ENCODE measurements around the gene KLF2. TPM values are rescaled to one million over a fixed set of nuclear protein-coding genes. Genes with fewer than 3 reads are reported as not detected.

The KLF2 gene
- total and polyA plus RNA-seq, 2 of the 13 experiments (the other 11 are each of a cell fraction or from before 2014, with no cell fraction given): not detected

DNA sequence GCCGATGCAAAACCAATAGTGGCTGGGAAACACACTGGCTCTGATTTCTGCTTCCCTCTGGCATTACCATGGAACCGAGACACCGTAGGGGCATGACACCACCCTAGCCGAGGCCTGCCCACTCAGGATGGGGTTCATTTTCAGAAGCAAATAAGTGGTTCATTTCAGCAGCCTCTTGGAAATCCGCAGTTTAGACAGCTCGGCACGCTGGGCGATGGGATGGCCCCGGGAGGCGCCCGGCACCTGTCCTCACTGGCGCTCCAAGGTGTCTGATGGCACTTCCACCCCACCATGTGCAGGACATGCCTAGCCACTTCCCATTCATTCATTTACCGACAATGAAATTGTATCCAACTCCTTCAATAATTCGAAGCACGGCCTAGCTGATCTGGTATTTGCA is 33.8 kb downstream of the KLF2 start (continued):
- TF ChIP-seq, protein P1, sequence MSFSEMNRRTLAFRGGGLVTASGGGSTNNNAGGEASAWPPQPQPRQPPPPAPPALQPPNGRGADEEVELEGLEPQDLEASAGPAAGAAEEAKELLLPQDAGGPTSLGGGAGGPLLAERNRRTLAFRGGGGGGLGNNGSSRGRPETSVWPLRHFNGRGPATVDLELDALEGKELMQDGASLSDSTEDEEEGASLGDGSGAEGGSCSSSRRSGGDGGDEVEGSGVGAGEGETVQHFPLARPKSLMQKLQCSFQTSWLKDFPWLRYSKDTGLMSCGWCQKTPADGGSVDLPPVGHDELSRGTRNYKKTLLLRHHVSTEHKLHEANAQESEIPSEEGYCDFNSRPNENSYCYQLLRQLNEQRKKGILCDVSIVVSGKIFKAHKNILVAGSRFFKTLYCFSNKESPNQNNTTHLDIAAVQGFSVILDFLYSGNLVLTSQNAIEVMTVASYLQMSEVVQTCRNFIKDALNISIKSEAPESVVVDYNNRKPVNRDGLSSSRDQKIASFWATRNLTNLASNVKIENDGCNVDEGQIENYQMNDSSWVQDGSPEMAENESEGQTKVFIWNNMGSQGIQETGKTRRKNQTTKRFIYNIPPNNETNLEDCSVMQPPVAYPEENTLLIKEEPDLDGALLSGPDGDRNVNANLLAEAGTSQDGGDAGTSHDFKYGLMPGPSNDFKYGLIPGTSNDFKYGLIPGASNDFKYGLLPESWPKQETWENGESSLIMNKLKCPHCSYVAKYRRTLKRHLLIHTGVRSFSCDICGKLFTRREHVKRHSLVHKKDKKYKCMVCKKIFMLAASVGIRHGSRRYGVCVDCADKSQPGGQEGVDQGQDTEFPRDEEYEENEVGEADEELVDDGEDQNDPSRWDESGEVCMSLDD (CRISPR knock-in tag; IDR thresholded peaks at IDR 0.05; ENCODE audit: borderline replicate concordance): no peak
- TF ChIP-seq SNAI1 (CRISPR knock-in tag; IDR thresholded peaks at IDR 0.05; ENCODE audit: borderline replicate concordance) (no peak), MTF1 (CRISPR knock-in tag; IDR thresholded peaks at IDR 0.05) (no peak), ZNF503 (CRISPR knock-in tag; IDR thresholded peaks at IDR 0.05) (no peak), HES4 (CRISPR knock-in tag; IDR thresholded peaks at IDR 0.05; ENCODE audit: borderline replicate concordance) (no peak), ZMAT5 (CRISPR knock-in tag; IDR thresholded peaks at IDR 0.05; ENCODE audit: borderline replicate concordance, low read depth) (no peak), BCL3 (CRISPR knock-in tag; IDR thresholded peaks at IDR 0.05) (no peak), TARDBP (CRISPR knock-in tag; IDR thresholded peaks at IDR 0.05) (no peak), ZNF615 (CRISPR knock-in tag; IDR thresholded peaks at IDR 0.05; ENCODE audit: borderline replicate concordance) (no peak), MIER3 (CRISPR knock-in tag; IDR thresholded peaks at IDR 0.05; ENCODE audit: borderline replicate concordance) (no peak), REST (IDR thresholded peaks at IDR 0.05; ENCODE audit: borderline replicate concordance in 1 of 2, low read depth in 1 of 2, low read length in 2 of 2) (no peak), ZNF263 (CRISPR knock-in tag; IDR thresholded peaks at IDR 0.05) (no peak)
- TF ChIP-seq, protein P2, sequence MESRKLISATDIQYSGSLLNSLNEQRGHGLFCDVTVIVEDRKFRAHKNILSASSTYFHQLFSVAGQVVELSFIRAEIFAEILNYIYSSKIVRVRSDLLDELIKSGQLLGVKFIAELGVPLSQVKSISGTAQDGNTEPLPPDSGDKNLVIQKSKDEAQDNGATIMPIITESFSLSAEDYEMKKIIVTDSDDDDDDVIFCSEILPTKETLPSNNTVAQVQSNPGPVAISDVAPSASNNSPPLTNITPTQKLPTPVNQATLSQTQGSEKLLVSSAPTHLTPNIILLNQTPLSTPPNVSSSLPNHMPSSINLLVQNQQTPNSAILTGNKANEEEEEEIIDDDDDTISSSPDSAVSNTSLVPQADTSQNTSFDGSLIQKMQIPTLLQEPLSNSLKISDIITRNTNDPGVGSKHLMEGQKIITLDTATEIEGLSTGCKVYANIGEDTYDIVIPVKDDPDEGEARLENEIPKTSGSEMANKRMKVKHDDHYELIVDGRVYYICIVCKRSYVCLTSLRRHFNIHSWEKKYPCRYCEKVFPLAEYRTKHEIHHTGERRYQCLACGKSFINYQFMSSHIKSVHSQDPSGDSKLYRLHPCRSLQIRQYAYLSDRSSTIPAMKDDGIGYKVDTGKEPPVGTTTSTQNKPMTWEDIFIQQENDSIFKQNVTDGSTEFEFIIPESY (CRISPR knock-in tag; IDR thresholded peaks at IDR 0.05): no peak
- TF ChIP-seq, protein P3, sequence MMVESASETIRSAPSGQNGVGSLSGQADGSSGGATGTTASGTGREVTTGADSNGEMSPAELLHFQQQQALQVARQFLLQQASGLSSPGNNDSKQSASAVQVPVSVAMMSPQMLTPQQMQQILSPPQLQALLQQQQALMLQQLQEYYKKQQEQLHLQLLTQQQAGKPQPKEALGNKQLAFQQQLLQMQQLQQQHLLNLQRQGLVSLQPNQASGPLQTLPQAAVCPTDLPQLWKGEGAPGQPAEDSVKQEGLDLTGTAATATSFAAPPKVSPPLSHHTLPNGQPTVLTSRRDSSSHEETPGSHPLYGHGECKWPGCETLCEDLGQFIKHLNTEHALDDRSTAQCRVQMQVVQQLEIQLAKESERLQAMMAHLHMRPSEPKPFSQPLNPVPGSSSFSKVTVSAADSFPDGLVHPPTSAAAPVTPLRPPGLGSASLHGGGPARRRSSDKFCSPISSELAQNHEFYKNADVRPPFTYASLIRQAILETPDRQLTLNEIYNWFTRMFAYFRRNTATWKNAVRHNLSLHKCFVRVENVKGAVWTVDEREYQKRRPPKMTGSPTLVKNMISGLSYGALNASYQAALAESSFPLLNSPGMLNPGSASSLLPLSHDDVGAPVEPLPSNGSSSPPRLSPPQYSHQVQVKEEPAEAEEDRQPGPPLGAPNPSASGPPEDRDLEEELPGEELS (CRISPR knock-in tag; IDR thresholded peaks at IDR 0.05): no peak

Data from HepG2 (cell line).